Liver (tissue), 9 donors: ENCODE results near the gene KCNMA1. TPM values are rescaled to one million over a fixed set of nuclear protein-coding genes. Genes with fewer than 3 reads are reported as not detected.

Experiments
- DNase-seq: peaks from one replicate; pipeline ENCODE4 v3.0.0-alpha.2; 2017; ENCODE audit warnings: low spot score
- H3K27ac ChIP-seq, 2 donors: one replicate each; pipeline ENCODE4 v1.7.0; 2013; ENCODE audit warnings: inconsistent platforms in 2 of 2, low read length in 2 of 2, control low read depth in 1 of 2, low read depth in 1 of 2, mild to moderate bottlenecking in 1 of 2
- H3K27me3 ChIP-seq, 4 donors: one replicate each; pipeline versions ENCODE4 v1.6.1 to v1.7.0; 2013; ENCODE audit warnings: low read length in 3 of 4, inconsistent platforms in 1 of 4, mild to moderate bottlenecking in 1 of 4, moderate library complexity in 1 of 4; ENCODE audit not compliant: control insufficient read depth in 4 of 4, insufficient read depth in 4 of 4
- H3K36me3 ChIP-seq, 4 donors: one replicate each; pipeline versions ENCODE4 v1.6.1 to v1.7.0; 2013; ENCODE audit warnings: low read length in 3 of 4, mild to moderate bottlenecking in 3 of 4, low read depth in 1 of 4, moderate library complexity in 1 of 4; ENCODE audit not compliant: control insufficient read depth in 4 of 4, insufficient read depth in 3 of 4
- H3K4me1 ChIP-seq, 4 donors: one replicate each; pipeline versions ENCODE4 v1.6.1 to v1.7.0; 2013; ENCODE audit warnings: low read length in 3 of 4, mild to moderate bottlenecking in 3 of 4, moderate library complexity in 1 of 4; ENCODE audit not compliant: control insufficient read depth in 4 of 4, insufficient read depth in 4 of 4
- H3K4me3 ChIP-seq, 3 donors: one replicate each; pipeline versions ENCODE4 v1.6.1 to v1.7.0; 2013; ENCODE audit warnings: low read length in 3 of 3, control low read depth in 1 of 3, low read depth in 1 of 3, mild to moderate bottlenecking in 1 of 3
- H3K9ac ChIP-seq, 2 donors: one replicate each; pipeline ENCODE4 v1.7.0; 2013; ENCODE audit warnings: low read length in 2 of 2, mild to moderate bottlenecking in 2 of 2, moderate library complexity in 2 of 2, control low read depth in 1 of 2, low read depth in 1 of 2
- H3K9me3 ChIP-seq, 4 donors: one replicate each; pipeline versions ENCODE4 v1.6.1 to v1.7.0; 2013; ENCODE audit warnings: low read length in 3 of 4; ENCODE audit not compliant: control insufficient read depth in 4 of 4
- CTCF ChIP-seq: fragments of 150-350 bp; IDR thresholded peaks from 2 replicates; pipeline ENCODE4 v1.5.1; 2017; ENCODE audit warnings: improper control_type of control experiment, low read depth, low read length; ENCODE audit not compliant: missing input control
- FOXA1 ChIP-seq: IDR thresholded peaks from 2 replicates; pipeline ENCODE4 v1.6.1; 2016; ENCODE audit warnings: antibody characterized with exemption
- FOXA2 ChIP-seq: IDR thresholded peaks from 2 replicates; pipeline ENCODE4 v1.6.1; 2016; ENCODE audit warnings: antibody characterized with exemption
- GABPA ChIP-seq, 2 donors: IDR thresholded peaks in 1 of 2; conservative IDR thresholded peaks in 1 of 2; 2 replicates each; pipeline ENCODE4 v1.6.1; 2016; ENCODE audit warnings: antibody characterized with exemption in 2 of 2, mild to moderate bottlenecking in 1 of 2, moderate library complexity in 1 of 2
- HNF4A ChIP-seq, 2 donors: conservative IDR thresholded peaks; 2 replicates each; pipeline ENCODE4 v1.6.1; 2016; ENCODE audit warnings: antibody characterized with exemption in 2 of 2, mild to moderate bottlenecking in 2 of 2
- HNF4G ChIP-seq: IDR thresholded peaks from 2 replicates; pipeline ENCODE4 v1.6.1; 2016; ENCODE audit warnings: antibody characterized with exemption
- JUND ChIP-seq, 2 donors: IDR thresholded peaks; 2 replicates each; pipeline ENCODE4 v1.6.1; 2016; ENCODE audit warnings: antibody characterized with exemption in 2 of 2
- MAX ChIP-seq: IDR thresholded peaks from 2 replicates; pipeline ENCODE4 v1.6.1; 2016; ENCODE audit warnings: antibody characterized with exemption
- NR2F2 ChIP-seq: IDR thresholded peaks from 2 replicates; pipeline ENCODE4 v1.6.1; 2016; ENCODE audit warnings: antibody characterized with exemption
- RAD21 ChIP-seq, 2 donors: IDR thresholded peaks; 2 replicates each; pipeline ENCODE4 v1.6.1; 2016; ENCODE audit warnings: antibody characterized with exemption in 2 of 2, mild to moderate bottlenecking in 2 of 2
- REST ChIP-seq: IDR thresholded peaks from 2 replicates; pipeline ENCODE4 v1.6.1; 2016; ENCODE audit warnings: antibody characterized with exemption, mild to moderate bottlenecking
- TAF1 ChIP-seq: conservative IDR thresholded peaks from 2 replicates; pipeline ENCODE4 v1.6.1; 2016; ENCODE audit warnings: antibody characterized with exemption, mild to moderate bottlenecking
- YY1 ChIP-seq: IDR thresholded peaks from 2 replicates; pipeline ENCODE4 v1.6.1; 2016; ENCODE audit warnings: antibody characterized with exemption, mild to moderate bottlenecking
- ZBTB33 ChIP-seq: IDR thresholded peaks from 2 replicates; pipeline ENCODE4 v1.6.1; 2016; ENCODE audit warnings: antibody characterized with exemption
- WGBS: extraction: QIAGEN DNeasy Blood & Tissue Kit; methylation state at CpG from one replicate; pipeline ENCODE4 v1.1.7; 2013; 5-methylcytosine and 5-hydroxymethylcytosine counted together
- polyA plus RNA-seq, 2 donors: library from polyadenylated mRNA; stranded (reverse) in 1 of 2; unstranded in 1 of 2; fragments of 200-250 nt in 1 of 2; fragments of >200 nt in 1 of 2; fragmentation: Nextera tagmentation in 1 of 2; extraction: Ambion mirVana in 1 of 2; gene quantifications; one replicate each; pipeline versions ENCODE4 v1.2.1 to v1.2.3, GENCODE V29; 2013 to 2015
- total RNA-seq, 2 donors: library from RNA; depleted of rRNA; stranded (reverse); fragments of >200 nt; gene quantifications; one replicate each; pipeline ENCODE4 v1.2.3, GENCODE V29; 2014
- donor health status: healthy.
- donor health status: healthy.
- donor health status: healthy.
- donor health status: healthy.
- donor health status: healthy.

Gene KCNMA1
- total and polyA plus RNA-seq, 4 donors: 2.5 to 9.7 (median 4.7) TPM

GRCh38 chr10:77283326-77283725 is 354.3 kb downstream of the KCNMA1 start:
- Histone ChIP-seq H3K4me3 (no peak overlapping the region), H3K9ac (no peak overlapping the region)
- 74% methylated on average over 3 of the region's 3 CpGs for WGBS

GRCh38 chr10:77282163-77282562 is 355.4 kb downstream of the KCNMA1 start:
- Histone ChIP-seq H3K9me3 (no peaks in the 10 kb centered on the region), H3K4me3 (no peak overlapping the region), H3K9ac (no peak overlapping the region), H3K4me1 (peaks cover 0 to 11% (median 6%) of the 10 kb centered on the region in 4 donors), H3K27me3 (no peaks in the 10 kb centered on the region), H3K36me3 (no peaks in the 10 kb centered on the region), H3K27ac (no peak overlapping the region)
- TF ChIP-seq HNF4A (conservative IDR thresholded peaks at IDR 0.05): no peak
- TF ChIP-seq TAF1: no peak
- no peak for TF ChIP-seq FOXA1
- TF ChIP-seq FOXA2: no peak
- no peak for TF ChIP-seq HNF4G
- TF ChIP-seq REST: no peak
- TF ChIP-seq RAD21 (IDR thresholded peaks at IDR 0.05): no peak
- no peak for TF ChIP-seq YY1
- WGBS: 69% methylated on average over 2 of the region's 2 CpGs
- no peak for DNase-seq

More at GRCh38 chr10:77283326-77283725, 354.3 kb downstream of the KCNMA1 start:
- Histone ChIP-seq H3K36me3 (no peaks in the 10 kb centered on the region), H3K27ac (no peak overlapping the region), H3K9me3 (no peaks in the 10 kb centered on the region), H3K27me3 (no peaks in the 10 kb centered on the region), H3K4me1 (peaks cover 0 to 23% (median 17%) of the 10 kb centered on the region in 4 donors)
- TF ChIP-seq TAF1: no peak
- DNase-seq: no peak

- TF ChIP-seq HNF4G (no peak), YY1 (no peak), CTCF (no peak), RAD21 (IDR thresholded peaks at IDR 0.05) (no peak), ZBTB33 (no peak), TAF1 (no peak), MAX (no peak), NR2F2 (no peak), JUND (IDR thresholded peaks at IDR 0.05) (no peak), GABPA (IDR thresholded peaks at IDR 0.05 in 1 of 2, conservative IDR thresholded peaks at IDR 0.05 in 1 of 2) (no peak), HNF4A (conservative IDR thresholded peaks at IDR 0.05) (no peak), REST (no peak)
- H3K36me3 ChIP-seq: no peaks in the 10 kb centered on the region
- H3K4me1 ChIP-seq: peaks cover 0 to 7% (median 2%) of the 10 kb centered on the region in 4 donors
- WGBS: 73% methylated on average over 4 of the region's 4 CpGs
- no peak overlapping the region for H3K27ac ChIP-seq
- no peak overlapping the region for H3K9ac ChIP-seq
- H3K27me3 ChIP-seq: no peaks in the 10 kb centered on the region
- no peaks in the 10 kb centered on the region for H3K9me3 ChIP-seq
- no peak overlapping the region for H3K4me3 ChIP-seq
- no peak for DNase-seq
Observed at GRCh38 chr10:77281719-77282118, 355.9 kb downstream of the KCNMA1 start.
